T-helper 17 cell (primary cell): ENCODE data around the gene RPL32. TPM values are rescaled to one million over a fixed set of nuclear protein-coding genes. Genes with fewer than 3 reads are reported as not detected.

ENCODE experiments used
- ATAC-seq: fragments of 150-1000 bp; cut with Tn5 transposase; 2 replicates; pipeline ENCODE4 v1.10.0; 2021; ENCODE audit warnings: mild to moderate bottlenecking, moderate library complexity
- DNase-seq, 3 donors: peaks; one replicate each; pipeline versions ENCODE4 v3.0.0 to v3.0.0-alpha.2; 2020 to 2021
- H3K9me3 ChIP-seq: one replicate; pipeline ENCODE4 v1.7.0; 2013; ENCODE audit warnings: low read length, mild to moderate bottlenecking; ENCODE audit not compliant: control insufficient read depth, poor library complexity, severe bottlenecking
- H3K27ac Mint-ChIP-seq: one replicate; pipeline ENCODE4 v1.8.0; 2022; ENCODE audit warnings: mild to moderate bottlenecking, moderate library complexity, mixed read lengths
- H3K27me3 Mint-ChIP-seq: one replicate; pipeline ENCODE4 v1.8.0; 2022; ENCODE audit warnings: mixed read lengths
- H3K36me3 Mint-ChIP-seq: one replicate; pipeline ENCODE4 v1.8.0; 2022; ENCODE audit warnings: low read depth, mixed read lengths
- H3K4me1 Mint-ChIP-seq: one replicate; pipeline ENCODE4 v1.8.0; 2022; ENCODE audit warnings: mild to moderate bottlenecking, mixed read lengths
- H3K4me3 Mint-ChIP-seq: one replicate; pipeline ENCODE4 v1.8.0; 2022; ENCODE audit warnings: mild to moderate bottlenecking, moderate library complexity, mixed read lengths
- total RNA-seq, 4 donors: library from RNA in 2 of 4; stranded (reverse) in 2 of 4; gene quantifications; one replicate each; pipeline ENCODE4 v1.2.3 and lab custom pipeline; 2022 to 2026

Gene RPL32
- total RNA-seq, 2 donors from 2014 or later: 3,315 to 3,401 TPM

DNA sequence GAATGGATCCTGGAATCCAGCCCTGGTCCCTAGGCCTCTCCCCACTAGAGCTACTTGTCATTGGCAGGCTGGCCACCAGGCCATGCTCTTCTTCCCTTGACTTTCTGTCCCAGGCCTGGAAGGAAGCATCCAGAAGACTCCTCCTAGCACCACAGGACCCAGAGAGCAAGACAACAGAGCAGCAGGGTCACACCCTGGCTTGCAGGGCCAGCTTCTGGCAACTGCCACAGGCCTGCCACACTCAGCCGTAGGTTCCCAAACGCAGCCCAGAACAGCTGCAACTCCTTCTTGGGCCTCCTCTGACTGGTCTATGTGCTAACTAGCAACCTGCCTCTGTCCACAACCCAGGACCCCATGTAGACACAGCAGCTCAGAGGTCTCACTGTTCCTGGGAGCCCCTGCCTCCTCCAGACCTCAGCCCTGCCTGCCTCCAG lies 36.8 kb upstream of the RPL32 start:
- Mint-ChIP-seq H3K36me3 (no peaks in the 10 kb centered on the region), H3K27ac (no peak overlapping the region), H3K27me3 (peaks cover 25% of the 10 kb centered on the region), H3K4me1 (peaks cover 2% of the 10 kb centered on the region), H3K4me3 (no peak overlapping the region)
- DNase-seq (no peak), ATAC-seq (no peak)
- no peaks in the 10 kb centered on the region for H3K9me3 ChIP-seq

DNA sequence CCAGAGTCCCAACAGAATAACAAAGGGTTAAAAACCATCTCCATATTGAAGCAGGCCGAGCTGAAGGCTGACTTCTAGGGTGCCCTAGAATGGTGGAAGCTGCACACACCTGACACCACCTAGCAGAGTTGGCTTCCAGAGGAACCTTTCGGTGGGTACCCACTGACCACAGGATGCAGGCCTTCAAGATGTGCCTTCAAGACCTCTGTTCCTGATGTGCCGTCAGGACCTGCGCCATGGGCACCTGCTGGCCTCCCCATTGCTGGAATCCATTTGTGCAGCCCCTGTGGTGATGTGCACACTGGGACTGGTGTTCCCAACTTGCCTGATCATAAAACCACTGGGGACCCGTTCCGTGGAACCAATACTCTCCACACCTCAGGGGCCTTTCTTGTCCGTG lies 35.7 kb upstream of the RPL32 start:
- H3K27ac Mint-ChIP-seq: no peak overlapping the region
- H3K27me3 Mint-ChIP-seq: peaks cover 31% of the 10 kb centered on the region
- no peaks in the 10 kb centered on the region for H3K9me3 ChIP-seq
- no peak overlapping the region for H3K4me3 Mint-ChIP-seq
- DNase-seq: no peak
- no peaks in the 10 kb centered on the region for H3K36me3 Mint-ChIP-seq
- H3K4me1 Mint-ChIP-seq: peaks cover 2% of the 10 kb centered on the region
- ATAC-seq: no peak

DNA sequence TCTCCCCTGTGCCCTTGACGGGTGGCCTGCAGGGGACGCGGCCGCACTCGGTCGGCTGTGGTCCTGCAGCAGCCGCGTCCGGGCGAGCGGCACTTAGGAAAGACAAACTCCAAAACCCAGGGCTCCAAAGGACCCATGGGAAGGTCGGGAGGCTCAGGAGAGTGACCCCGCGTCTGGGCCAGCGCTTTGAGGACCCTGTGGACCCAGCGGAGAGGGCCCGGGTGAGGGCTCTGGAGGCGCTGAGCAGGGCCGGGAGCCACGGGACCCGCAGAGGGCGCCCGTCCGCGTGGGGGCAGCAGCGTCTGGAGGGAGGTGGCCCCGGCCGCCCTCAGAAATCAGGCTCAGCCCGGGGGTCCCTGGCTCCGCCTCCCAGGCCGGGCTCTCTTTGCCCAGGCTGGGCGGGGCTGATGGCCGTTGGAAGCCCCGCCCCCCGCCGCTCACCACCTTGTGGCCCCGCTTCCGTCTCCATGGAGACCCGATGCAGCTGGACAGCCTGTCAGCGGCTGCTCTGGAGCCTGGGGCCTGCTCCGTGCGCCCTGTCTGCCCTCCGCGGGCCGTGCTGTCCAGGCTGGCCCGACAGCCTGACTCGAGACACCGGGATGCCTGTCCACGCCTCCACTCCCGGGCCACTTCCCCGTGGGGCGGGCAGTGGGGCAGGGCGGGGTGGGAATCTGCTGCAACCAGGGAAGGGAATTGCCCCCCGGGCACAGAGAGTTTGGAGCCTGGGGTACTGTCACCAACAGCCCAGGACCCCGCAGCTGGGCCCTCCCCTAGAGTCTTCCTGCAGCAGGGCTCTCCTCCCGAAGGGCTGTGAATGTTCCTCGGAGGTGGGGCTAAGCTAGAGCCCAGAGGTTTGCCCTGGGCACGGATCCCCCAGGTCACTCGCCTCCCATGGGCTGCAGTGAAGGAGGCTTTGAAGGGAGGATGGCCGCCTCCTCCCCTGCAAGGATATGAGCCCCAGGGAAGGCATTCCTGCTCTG lies 34.8 kb upstream of the RPL32 start:
- Mint-ChIP-seq H3K27ac (no peak overlapping the region), H3K4me1 (peaks cover 4% of the 10 kb centered on the region), H3K4me3 (no peak overlapping the region), H3K36me3 (no peaks in the 10 kb centered on the region), H3K27me3 (peaks cover 31% of the 10 kb centered on the region)
- no peak for DNase-seq
- H3K9me3 ChIP-seq: no peaks in the 10 kb centered on the region
- ATAC-seq: peak; percentile 41

DNA sequence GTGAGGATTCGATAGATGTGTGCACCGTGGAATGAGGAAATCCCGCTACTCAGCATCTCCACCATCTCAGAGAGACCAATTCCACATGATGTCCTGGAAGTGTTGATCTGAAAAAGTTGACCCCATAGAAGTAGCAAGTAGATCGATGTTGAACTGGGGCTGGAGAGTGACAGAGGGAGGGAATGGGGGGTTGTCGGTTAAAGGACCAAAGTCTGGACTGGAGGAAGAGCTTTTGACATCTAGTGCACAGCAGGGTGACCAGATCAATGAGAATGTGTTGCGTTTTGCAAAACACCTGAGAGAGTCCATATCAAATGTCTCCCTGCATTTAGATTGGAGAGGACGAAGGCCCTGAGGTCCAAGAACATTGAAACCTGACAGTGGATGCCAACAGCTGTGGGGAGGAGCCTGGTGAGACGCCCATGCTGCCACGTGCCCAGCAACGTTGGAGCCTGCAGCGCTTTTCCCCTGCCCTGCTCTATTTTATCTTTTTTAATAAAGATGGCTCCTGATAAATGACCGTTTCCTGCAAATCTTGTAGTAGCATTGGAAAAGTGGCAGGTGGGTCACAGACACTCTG lies 30.1 kb upstream of the RPL32 start:
- no peaks in the 10 kb centered on the region for H3K9me3 ChIP-seq
- H3K27me3 Mint-ChIP-seq: peaks cover 59% of the 10 kb centered on the region
- H3K36me3 Mint-ChIP-seq: no peaks in the 10 kb centered on the region
- H3K4me3 Mint-ChIP-seq: no peak overlapping the region
- DNase-seq (no peak), ATAC-seq (no peak)
- H3K4me1 Mint-ChIP-seq: peaks cover 18% of the 10 kb centered on the region
- no peak overlapping the region for H3K27ac Mint-ChIP-seq

DNA sequence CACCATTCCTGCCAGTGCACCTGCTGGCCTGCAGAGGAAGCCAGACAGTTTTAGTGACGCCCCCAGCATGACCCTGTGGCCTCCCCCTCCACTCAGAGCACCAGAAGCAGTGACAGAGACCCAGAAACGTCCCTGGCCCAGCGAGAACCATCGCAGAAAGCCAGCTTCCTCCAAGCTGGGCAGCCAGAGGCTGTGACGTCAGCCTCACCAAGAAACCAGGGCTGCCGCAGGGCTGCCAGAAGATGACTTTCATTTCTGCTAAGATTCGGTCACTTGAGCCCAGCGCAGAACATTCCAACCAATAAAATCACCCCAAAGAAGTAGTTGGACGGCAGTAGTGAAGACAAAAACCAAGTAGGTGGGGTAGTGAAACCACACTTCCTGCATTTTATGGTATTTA lies 29.6 kb upstream of the RPL32 start:
- Mint-ChIP-seq H3K4me1 (peaks cover 18% of the 10 kb centered on the region), H3K27me3 (peaks cover 59% of the 10 kb centered on the region), H3K4me3 (peak overlapping the region; percentile 36), H3K27ac (no peak overlapping the region), H3K36me3 (no peaks in the 10 kb centered on the region)
- no peaks in the 10 kb centered on the region for H3K9me3 ChIP-seq
- ATAC-seq (no peak), DNase-seq (no peak)

DNA sequence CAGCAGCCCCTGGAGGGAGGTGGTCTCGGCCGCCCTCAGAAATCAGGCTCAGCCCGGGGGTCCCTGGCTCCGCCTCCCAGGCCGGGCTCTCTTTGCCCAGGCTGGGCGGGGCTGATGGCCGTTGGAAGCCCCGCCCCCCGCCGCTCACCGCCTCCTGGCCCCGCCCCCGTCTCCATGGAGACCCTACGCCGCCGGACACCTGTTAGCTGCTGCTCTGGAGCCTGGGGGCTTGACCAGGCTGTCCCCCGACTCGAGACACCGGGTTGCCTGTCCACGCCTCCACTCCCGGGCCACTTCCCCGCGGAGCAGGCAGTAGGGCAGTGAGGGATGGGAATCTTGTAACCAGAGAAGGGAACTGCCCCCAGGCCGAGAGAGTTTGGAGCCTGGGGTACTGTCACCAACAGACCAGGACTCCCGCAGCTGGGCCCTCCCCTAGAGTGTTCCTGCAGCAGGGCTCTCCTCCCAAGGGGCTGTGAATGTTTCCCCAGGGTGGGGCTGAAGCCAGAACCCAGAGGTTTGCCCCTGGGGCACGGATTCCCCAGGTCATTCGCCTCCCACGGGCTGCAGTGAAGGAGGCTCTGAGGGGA lies 27.8 kb upstream of the RPL32 start:
- ATAC-seq (peak; percentile 21), DNase-seq (no peak)
- H3K27me3 Mint-ChIP-seq: peaks cover 42% of the 10 kb centered on the region
- H3K27ac Mint-ChIP-seq: peak overlapping the region; percentile 86
- H3K9me3 ChIP-seq: peaks cover 5% of the 10 kb centered on the region
- H3K4me1 Mint-ChIP-seq: peaks cover 16% of the 10 kb centered on the region
- H3K4me3 Mint-ChIP-seq: peak overlapping the region; percentile 97
- H3K36me3 Mint-ChIP-seq: no peaks in the 10 kb centered on the region

DNA sequence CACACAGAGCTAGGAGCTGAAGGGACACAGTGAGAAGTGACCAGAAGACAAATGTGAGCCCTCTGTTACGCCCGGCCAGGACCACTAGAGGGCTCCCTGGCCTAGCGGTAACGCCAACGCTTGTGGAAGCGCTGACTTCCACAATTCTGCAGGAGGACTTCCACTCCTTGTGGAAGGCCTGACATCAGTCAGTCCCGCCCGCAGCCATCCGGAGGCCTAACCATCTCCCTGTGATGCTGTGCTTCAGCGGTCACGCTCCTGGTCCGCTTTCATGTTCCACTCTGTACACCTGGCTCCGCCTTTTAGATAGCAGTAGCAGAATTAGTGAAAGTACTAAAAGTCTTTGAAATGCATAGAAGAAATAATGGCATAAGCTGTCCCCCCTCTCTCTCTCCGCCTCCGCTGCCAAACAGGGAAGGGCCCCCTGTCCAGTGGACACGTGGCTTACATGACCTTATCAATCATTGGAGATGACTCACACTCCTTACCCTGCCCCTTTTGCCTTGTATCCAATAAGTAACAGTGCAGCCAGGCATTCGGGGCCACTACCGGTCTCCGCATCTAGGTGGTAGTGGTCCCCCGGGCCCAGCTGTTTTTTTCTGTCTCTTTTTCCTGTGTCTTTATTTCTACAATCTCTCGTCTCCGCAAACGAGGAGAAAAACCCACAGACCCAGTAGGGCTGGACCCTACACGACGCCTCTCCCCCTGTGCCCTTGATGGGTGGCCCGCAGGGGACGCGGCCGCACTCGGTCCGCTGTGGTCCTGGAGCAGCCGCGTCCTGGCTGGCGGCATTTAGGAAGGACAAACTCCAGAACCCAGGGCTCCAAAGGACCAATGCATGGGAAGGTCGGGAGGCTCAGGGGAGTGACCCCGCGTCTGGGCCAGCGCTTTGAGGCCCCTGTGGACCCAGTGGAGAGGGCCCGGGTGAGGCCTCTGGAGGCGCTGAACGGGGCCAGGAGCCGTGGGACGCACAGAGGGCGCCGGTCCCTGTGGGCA lies 27.0 kb upstream of the RPL32 start:
- H3K36me3 Mint-ChIP-seq: no peaks in the 10 kb centered on the region
- H3K27me3 Mint-ChIP-seq: peaks cover 34% of the 10 kb centered on the region
- DNase-seq (peak; percentile 28 to 42 (median 36)), ATAC-seq (peak; percentile 80)
- H3K4me3 Mint-ChIP-seq: peak overlapping the region; percentile 97
- peak overlapping the region; percentile 86 for H3K27ac Mint-ChIP-seq
- peaks cover 16% of the 10 kb centered on the region for H3K4me1 Mint-ChIP-seq
- H3K9me3 ChIP-seq: peaks cover 5% of the 10 kb centered on the region

DNA sequence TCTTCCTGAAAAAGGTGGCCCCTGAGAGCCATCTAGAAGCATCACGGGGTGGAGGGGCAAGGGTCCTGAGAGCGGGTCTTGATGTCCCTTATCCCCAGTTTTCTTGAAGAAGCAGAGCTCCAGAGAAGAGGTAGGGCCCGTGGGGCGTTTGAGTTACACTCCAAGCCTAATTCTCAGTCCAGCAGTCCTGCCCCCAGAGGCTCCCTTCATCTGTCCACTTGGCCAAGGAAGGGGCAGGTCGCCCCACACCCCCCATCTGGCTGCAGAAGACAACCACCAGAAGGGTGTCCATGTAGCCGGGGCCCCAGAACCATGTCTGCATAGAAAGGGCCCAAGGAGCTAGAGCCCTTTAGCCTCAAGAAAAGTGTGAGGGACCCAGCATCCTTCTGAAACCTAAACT lies 25.5 kb upstream of the RPL32 start:
- H3K36me3 Mint-ChIP-seq: no peaks in the 10 kb centered on the region
- peaks cover 35% of the 10 kb centered on the region for H3K27me3 Mint-ChIP-seq
- no peak overlapping the region for H3K4me3 Mint-ChIP-seq
- no peak overlapping the region for H3K27ac Mint-ChIP-seq
- H3K4me1 Mint-ChIP-seq: peaks cover 15% of the 10 kb centered on the region
- DNase-seq: no peak
- peaks cover 5% of the 10 kb centered on the region for H3K9me3 ChIP-seq
- no peak for ATAC-seq

DNA sequence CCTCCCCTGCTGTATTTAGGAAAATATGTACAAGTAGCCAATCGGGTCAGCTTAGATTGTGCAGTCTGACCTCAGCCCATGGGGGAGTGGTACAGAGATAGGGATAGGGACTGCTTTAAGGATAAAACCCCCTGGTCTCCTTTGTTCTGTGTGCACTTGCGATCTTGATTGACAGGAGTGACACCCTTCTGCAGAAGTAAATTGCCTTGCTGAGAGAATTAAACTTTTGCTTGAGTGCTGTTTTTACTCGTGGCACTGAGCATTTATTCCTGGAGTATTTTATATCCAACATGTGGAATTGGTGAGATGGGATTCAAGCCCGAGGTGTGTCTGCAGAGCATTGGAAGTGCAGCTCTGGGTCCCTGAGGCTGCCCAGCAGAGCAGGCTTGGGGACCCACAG lies 23.9 kb upstream of the RPL32 start:
- no peaks in the 10 kb centered on the region for H3K36me3 Mint-ChIP-seq
- ATAC-seq: no peak
- no peak overlapping the region for H3K4me3 Mint-ChIP-seq
- H3K9me3 ChIP-seq: peaks cover 5% of the 10 kb centered on the region
- no peak for DNase-seq
- peaks cover 36% of the 10 kb centered on the region for H3K27me3 Mint-ChIP-seq
- peaks cover 9% of the 10 kb centered on the region for H3K4me1 Mint-ChIP-seq
- H3K27ac Mint-ChIP-seq: no peak overlapping the region

DNA sequence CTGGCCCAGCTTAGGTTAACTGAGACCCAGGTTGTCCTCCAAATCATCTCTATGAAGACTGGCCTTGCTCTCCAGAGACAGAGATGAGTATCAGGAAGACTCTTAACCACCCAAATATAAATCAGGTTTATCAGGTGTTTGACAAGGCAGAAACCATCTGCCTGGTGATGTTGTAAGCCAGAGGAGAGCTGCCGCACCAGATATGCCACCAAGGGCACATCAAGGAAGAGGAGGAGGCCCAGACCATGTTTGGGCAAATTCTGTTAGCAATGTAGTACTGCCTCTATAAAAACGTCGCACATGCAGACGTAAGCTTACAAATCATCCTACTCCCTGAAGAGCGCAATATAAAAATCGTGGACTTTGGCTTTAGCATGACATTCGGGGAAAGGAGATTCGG lies 21.0 kb upstream of the RPL32 start:
- Mint-ChIP-seq H3K36me3 (no peaks in the 10 kb centered on the region), H3K27ac (no peak overlapping the region), H3K4me1 (no peaks in the 10 kb centered on the region), H3K27me3 (peaks cover 26% of the 10 kb centered on the region), H3K4me3 (no peak overlapping the region)
- no peak for DNase-seq
- no peak for ATAC-seq
- H3K9me3 ChIP-seq: peaks cover 5% of the 10 kb centered on the region

DNA sequence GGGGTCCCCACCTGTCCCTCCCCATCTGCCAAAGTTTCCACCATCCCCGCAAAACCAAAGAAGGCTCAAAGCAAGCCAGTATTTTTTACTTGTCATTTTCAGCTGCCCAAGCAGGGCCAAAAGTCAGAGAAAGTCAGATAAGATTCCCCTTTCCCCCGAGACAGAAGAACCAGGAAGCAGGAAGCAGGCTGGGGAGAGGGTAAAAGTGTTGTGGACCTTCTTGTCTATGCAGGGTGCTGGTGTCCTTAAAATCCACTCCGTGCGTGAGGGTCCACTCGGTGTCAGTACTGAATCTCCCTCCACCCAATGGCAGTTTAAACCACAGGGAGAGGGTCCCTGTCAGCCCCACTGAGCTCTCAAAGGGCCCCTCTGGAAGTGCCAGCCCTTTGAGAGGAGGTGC lies 20.2 kb upstream of the RPL32 start:
- ATAC-seq: no peak
- H3K4me1 Mint-ChIP-seq: no peaks in the 10 kb centered on the region
- no peaks in the 10 kb centered on the region for H3K36me3 Mint-ChIP-seq
- H3K27ac Mint-ChIP-seq: no peak overlapping the region
- peaks cover 5% of the 10 kb centered on the region for H3K9me3 ChIP-seq
- H3K27me3 Mint-ChIP-seq: peaks cover 33% of the 10 kb centered on the region
- H3K4me3 Mint-ChIP-seq: no peak overlapping the region
- no peak for DNase-seq

DNA sequence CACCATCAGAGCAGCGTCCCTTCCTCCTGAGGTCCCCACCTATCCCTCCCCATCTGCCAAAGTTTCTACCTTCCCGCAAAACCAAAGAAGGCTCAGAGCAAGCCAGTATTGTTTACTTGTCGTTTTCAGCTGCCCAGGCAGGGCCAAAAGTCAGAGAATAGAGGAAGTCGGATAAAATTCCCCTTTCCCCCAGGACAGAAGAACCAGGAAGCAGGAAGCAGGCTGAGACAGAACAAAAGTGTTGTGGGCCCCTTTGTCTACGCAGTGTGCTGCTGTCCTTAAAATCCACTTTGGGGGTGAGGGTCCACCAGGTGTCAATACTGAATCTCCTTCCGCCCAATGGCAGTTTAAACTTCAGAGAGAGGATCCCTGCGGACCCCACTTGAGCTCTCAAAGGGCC lies 18.5 kb upstream of the RPL32 start:
- no peaks in the 10 kb centered on the region for H3K4me1 Mint-ChIP-seq
- H3K9me3 ChIP-seq: no peaks in the 10 kb centered on the region
- ATAC-seq (no peak), DNase-seq (no peak)
- H3K27ac Mint-ChIP-seq: no peak overlapping the region
- H3K27me3 Mint-ChIP-seq: peaks cover 35% of the 10 kb centered on the region
- no peaks in the 10 kb centered on the region for H3K36me3 Mint-ChIP-seq
- no peak overlapping the region for H3K4me3 Mint-ChIP-seq
